Cortex of kidney (tissue), 1 donor: ENCODE data around the gene VWA8.
"Not testable (repeated sequence)": the region's sequence is repeated elsewhere in the genome, so short reads cannot be mapped to it uniquely, and the experiment has no call there.

Experiments used
- DNase-seq: peaks from one replicate; lab custom pipeline; 2025; lab: John Stamatoyannopoulos, UW

VWA8 gene

DNA sequence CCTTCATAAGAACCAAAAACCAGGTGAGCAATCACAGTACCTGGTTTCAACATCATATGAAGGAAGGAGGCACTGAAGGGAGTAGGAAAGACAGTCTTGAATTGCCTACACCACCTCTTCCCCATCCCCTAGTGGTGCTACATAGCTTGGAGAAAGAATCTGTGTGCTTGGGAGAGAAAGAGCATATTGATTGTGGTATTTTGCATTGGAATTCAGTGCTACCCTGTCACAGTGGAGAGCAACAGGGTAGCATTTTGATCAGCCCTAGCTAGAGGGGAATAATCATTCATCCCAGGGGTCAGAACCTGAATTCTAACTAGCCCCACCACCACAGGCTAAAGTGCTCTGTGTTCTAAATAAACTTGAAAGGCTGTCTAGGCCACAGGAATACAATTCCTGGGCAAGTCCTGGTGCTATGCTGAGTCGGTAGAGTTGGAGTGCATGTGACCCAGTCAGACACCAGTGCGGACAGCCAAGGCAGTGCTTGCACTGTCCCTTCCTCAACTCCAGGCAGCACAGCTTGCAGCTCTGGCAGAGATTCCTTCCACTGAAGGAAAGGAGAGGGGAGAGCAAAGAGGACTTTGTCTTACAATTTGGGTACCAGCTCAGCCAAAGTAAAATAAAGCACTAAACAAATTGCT, 158.7 kb downstream of the VWA8 start:
- no peak for DNase-seq

DNA sequence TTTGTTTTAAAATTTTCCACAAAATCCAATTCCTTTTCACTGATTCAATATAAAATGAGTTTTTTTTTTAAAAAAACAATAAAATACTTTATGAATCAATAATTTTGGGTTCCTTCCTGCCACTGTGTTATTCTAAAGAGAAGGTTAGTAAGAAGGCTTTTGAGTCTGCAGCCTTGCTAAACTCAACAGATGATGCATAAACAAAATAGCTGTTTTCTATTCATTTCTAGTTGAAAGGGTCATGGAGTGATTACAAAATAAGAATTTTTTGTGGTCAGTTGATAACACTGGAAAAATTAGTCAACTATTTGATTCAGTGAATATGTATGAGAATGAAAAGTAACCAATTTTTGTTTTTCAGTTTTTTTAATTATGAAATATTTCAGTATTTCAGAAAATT, 169.9 kb downstream of the VWA8 start:
- DNase-seq = no peak

DNA sequence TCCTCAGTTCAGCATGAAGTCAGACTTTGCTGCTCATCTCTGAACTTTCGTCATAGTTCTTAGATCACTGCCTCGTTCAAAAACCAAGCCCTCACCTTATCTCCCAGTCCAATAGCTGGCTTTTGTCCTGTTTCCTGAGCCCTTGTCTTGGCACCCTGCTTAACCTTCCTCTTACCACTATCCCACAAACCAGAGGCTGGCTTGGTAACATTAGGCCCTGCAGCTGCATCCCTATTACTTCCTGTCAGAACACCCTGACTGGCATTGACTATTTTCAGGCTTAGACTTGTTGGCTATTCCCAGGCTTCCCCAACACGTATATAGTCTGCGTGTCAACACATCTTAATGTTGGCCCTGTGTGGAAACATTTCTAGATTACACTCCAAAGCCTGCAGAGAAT, 172.4 kb downstream of the VWA8 start:
- no peak for DNase-seq

DNA sequence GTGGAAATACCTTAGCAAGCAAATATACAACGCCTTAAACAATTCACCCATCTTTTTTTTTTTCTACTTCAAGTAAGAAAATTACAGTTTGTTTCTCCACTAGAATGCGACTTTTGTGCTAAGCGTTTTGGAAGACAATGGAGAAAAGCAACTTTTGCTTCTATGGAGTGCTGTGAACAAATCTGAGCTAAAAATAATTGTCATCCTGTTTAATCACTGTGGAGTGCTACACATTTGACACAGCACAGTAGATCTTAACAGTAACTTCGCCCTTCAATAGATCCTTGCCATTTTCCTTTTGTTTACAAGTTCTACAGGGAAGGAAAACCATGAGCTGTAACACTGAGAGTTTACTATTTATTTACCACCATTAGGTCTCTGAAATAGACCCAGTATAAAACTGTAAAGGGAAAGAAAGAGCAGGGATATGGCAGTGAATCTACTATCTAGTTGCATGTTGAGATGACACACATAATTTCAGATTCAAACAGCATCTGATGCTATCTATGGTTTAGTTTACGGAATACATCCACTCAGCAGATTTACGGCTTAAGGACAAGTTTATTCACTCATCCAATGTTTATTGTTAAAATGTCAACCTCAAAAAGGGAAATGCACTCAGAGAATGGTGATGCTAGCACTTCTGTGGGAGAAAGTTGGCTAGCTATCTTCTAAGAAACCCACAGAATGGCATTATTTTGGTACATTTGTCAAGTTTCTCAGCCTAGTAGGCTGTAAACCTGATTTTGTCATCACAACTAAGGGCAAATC, 175.3 kb downstream of the VWA8 start:
- DNase-seq = no peak

DNA sequence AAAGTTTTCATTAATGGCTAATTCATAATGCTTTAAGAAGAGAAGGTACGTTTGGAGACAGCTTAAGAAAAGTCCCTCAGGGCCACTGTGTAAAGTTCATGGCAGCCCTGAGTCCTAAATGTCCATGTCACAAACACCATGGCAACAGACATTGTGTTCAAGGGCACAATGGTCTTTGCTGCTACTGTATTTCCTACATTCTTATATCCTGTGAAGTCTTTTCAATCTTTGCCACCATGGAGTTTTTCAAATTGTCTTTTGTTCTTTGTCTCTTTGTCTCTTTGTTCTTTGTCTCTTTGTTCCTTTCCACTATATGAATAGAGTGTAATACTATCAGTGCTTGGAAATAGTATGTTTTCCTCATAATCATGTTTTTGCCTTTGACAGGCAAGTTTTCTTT, 178.8 kb downstream of the VWA8 start:
- DNase-seq = no peak

DNA sequence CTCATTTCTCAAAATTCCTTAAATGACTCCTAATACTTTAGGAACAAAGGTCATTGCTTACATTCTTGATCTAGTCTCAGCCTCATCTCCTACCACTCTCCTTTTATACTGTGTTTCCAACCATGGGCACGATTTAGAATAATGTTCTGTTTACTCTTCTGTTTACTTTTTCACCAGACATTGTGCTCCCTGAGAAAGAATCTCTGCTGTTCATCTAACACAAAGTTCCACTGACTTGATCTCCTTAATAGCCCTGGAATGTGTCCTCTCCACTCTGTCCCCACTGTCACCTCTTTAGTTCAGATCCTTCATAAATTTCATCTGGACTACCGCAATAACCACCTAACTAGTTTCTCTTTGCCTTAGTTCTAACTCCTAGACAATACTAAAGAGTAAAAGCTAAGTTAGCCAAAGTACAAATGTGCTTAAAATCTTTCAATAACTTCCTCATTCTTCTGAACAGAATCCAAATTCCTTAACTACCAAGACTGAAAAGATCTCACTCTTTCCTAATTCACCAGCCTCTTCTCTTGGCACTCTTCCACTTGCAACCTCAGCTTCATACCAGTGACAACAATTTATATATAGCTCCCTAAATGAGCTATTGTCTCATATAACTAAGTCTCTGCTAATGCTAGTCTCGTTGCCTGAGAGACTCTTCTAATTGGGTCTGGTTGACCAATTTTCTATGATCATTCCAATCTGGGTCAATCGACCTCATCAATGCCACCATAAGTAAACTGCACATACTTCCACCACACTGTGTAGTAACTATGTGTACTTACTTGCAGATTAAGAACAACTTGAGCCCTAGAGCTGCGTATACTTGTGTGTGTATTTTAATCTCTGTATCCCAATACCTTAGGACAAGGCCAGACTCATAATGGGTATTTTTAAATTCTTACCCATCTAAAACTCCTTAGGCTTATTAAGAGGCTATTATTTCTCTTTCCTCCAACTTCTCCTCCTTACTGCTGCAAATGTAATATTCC, 179.9 kb downstream of the VWA8 start:
- no peak for DNase-seq

DNA sequence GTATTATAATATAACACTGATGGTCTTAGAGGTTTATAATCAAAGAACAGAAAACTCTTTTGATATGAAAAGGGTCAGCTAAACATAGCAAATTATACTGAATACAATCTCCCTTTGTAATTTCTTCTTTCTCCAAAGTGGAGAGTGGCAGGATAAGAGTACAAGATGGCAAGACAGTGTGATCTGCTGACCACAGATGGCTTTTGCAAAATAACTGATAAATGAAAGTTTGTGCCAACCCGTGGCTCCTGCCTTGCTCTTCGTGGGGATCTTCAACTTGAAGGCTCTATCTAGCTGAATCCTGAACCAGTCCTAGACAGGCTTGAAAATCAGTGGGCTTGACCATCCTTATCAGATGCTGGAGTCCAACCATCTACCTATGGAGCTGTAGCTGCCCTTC, 185.7 kb downstream of the VWA8 start:
- DNase-seq = no peak

DNA sequence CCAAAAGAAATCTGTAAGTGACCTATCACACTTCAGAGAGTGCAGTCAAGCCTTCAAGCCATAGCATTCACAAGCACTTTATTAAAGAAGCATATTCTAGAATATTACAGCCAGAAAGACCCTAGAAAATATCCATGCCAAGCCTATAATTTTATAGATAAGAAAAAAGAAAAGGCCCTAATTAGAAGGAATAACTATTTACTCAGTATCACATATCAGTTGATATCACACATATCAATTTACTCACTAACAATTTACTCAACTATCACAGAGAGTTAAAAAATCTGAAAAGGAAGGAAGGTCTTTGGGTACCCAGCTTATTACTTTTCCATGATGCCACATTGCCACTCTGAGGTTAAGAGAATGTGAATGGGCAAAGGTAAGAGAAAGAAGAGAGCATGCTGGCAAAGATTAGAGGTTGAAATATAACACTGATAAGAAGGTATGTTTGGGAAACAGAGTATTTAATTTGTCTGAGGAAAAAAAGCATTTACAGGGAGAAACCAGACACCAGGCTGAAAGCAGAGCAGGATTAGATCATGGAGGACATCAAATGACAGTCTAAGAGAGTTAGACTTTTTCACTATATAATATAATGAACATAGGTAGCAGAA, 186.2 kb downstream of the VWA8 start:
- no peak for DNase-seq

DNA sequence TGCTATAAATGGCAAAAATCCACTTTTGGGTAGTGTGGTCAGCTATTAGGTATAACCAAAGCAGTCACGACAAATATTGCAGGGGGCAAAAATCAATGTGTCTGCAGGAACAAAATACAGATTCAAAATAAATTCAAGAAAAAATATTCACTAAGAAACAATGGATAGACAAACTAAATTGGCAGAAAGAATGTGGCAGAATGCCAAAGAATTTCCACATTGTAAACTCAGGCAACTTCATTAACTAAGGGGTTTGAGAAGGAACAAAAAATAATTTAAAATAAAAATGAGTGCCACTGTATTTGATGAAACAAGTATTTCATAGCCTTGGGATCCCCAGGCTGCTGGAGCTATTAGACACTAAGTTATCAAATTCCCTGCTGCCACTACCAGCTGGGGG, 193.1 kb downstream of the VWA8 start:
- no peak for DNase-seq

DNA sequence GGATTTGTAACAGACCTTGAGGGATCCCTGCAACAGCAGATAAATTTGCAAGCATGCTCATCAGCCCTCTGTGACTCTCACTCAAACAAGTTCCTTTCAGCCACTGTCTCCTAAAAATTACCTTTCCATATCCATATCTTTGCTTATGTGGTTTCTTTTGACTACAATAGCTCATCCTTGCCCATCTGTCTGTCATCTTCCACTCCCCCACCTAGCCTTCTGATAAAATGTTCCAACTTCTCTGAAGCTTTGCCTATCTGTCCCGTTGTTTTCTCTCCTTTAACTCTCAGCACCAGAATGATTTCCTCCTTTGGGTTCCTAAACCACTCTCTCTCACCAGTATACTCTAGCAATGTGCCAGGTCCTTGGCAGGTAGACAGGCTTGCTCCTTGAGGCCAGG, 194.5 kb downstream of the VWA8 start:
- no peak for DNase-seq

DNA sequence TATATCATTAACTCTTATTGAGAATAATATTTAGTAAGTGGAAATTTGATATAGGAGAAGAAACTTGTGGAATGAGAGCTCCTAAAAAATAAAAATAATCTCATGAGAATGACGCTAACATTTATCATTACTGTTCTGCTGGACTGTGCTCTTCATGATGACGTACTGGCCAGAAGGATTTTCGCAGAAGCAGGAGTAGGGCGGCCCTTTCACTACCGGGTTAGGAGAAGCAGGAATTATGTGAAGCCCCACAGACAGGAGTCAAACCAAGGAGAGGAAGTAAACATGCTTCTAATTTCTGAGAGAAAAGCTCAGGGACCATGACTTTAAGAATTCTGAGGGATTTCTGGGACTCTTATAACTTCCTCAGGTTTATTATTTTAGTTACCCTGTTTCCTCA, 195.1 kb downstream of the VWA8 start:
- no peak for DNase-seq

DNA sequence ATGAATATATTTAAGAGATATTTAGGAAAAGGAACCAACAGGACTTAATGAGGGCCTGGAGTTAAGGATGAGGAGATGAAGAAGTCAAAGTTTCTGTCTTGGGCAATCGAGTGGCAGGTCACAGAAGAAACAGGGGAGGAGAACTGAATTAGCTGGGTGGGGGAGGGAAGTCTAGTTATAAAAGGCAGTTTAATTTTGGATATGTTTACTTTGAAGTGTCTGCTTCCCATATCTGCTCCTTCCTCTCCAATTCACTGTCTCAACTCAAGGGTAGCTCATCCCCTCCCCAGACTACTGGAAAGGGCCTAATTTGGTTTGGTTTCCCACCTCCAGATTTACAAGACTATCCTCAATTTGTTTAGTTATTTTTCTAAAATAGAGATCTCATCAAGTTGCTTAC, 195.9 kb downstream of the VWA8 start:
- DNase-seq = no peak

DNA sequence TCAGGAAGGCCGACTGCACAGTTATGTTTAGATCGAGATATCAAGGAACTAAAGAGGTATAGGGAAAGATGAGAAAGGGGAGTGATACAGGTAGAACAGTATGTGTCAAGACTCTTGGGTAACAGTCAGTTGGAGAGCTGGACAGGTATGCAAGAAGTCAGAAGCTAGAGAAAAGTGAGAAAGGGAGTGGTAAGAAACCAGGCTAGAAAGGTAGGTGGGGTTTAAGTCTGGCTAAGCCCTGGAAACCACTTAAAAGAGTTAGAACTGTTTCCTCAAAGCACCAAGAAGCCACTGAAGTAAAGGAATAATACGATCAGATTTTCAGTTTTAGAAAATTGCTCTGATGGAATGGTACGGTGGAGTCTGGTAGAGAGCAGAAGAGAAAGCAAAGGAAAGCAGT, 196.4 kb downstream of the VWA8 start:
- no peak for DNase-seq

DNA sequence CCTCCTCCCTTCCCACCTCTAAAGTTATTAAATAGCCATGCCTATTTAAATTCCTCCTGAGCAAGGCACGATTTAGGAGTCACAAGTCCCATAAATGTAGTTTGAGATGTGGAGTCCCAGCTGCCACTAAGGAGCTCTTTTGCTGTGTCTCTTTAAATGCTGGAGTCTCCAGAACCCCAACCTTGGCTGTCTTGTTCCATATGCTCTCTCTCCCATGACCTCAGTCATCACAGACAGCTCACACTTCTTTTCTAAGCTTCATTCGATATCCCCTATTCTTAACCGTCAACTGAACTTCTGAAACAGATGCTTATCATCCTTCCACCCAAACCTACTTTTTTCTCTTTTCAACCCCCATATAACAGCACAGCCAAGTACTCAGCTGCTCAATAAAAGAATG, 197.1 kb downstream of the VWA8 start:
- no peak for DNase-seq

DNA sequence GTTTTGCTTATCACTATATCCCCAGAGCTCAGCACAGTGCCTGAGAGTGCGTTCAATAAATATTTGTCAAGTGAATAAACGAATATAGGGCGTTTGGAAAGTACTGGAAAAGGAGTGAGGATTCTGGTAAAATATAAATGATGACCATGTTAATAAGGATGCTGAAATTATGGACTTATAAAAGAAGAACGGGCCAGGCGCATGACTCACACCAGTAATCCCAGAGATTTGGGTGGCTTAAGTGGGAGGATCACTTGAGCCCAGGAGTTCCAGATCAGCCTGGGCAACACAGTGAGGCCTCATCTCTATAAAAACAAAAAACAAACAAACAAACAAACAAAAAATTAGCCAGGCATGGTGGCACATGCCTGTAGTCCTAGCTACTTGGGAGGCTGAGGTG, 198.1 kb downstream of the VWA8 start:
- DNase-seq = no peak

DNA sequence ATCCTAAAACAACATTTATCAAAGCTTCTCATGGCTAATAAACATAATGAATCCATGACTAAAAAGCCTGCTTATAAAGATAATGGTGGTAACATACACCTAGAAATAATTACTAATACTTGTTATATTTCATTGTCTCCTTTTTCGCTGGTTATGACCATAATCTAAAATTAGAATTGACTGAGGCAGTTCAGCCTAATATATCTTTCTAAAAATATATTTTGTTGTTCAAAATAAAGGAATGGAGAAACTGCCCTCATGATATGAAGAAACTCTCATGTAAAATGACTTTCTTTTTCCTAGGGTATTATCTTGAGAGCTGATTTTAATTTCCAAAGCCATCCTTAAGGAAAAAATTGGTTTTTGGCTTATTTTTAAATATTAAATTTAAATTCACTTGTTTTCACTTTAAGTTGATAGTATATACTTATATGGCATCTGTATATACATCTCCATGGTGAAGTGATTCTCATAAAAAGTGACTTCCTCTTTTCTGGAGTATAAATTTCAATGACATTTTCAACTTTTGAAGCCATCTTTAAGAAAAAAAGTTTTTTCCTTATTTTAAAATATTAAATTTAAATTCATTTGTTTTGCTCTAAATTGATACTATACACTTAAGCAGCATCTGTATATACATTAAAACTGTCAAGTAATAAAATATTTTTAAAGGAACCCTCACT, 204.6 kb downstream of the VWA8 start:
- no peak for DNase-seq

DNA sequence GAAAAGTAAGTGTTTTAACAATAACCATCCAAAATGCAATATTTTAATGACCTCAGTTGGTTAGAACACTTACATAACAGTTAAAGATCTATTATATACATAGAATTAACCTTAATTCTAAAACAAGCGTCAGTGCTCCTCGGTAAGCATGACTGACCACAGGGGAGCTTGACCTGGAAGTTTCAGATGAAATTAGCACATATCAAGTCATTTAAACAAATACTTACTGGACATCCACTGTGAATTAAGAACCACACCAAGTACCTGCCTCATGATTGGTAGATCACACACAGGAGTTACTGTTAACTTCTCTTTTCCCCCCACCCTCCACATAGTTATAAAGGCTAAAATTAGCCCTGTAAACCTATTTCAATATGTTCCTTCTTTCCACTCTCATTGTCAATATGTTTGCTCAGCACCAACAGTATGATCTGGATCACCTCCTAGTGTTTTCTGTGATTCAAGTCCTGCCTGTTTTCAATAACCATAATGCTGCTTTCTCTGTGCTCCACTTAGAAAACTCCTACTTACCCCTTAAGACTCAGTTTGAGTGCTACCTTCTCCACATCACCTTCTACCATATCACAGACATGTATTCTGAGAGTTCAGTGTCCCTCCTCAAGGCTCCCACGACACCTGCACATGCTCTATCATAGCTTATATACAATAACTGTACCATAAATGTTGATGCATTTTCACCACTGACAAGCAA, 209.0 kb downstream of the VWA8 start:
- no peak for DNase-seq

DNA sequence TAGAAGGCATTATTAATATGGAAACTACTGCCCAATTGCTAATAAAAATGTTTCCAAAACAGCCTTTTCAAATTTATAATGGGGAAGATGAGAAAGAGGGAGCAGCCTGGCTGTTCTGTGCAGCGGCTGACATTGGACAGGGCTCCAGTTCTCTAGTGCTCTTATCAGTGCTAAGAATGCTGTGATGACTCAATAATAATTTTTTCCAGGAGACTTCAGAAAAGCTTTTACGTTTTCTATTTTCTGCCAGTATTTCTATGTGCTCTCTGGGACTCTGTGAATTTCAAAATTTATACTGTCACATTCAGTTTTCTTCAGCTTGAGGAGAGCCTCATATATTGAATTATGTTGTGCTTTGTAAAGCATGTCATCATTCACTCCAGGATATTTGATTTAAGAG, 209.6 kb downstream of the VWA8 start:
- no peak for DNase-seq

DNA sequence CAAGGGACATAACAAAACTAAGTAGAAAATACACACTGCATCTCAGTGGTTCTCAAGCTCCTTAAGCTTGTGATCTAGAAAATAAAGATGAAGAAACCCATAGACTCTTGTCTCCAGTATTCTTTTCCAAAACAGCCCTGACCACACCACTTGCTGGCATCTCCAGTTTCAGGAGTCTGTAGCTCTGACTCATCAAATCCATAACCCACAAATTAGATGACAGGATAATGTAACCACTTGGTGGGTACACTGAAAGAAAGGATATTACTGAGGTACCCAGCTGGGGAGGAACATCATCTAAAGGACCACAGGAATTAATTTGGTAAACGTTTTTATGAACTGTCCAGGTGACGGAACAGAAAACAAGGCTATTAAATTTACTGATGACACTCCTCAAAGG, 214.7 kb downstream of the VWA8 start:
- no peak for DNase-seq

DNA sequence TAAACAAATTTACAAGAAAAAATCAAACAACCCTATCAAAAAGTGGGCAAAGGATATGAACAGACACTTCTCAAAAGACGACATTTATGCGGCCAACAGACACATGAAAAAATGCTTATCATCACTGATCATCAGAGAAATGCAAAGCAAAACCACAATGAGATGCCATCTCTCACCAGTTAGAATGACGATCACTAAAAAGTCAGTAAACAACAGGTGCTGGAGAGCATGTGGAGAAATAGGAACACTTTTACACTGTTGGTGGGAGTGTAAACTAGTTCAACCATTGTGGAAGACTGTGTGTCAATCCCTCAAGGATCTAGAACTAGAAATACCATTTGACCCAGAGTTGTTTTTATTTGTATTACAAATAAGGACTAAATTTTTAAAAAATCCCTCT, 215.4 kb downstream of the VWA8 start:
- not testable (repeated sequence) for DNase-seq

DNA sequence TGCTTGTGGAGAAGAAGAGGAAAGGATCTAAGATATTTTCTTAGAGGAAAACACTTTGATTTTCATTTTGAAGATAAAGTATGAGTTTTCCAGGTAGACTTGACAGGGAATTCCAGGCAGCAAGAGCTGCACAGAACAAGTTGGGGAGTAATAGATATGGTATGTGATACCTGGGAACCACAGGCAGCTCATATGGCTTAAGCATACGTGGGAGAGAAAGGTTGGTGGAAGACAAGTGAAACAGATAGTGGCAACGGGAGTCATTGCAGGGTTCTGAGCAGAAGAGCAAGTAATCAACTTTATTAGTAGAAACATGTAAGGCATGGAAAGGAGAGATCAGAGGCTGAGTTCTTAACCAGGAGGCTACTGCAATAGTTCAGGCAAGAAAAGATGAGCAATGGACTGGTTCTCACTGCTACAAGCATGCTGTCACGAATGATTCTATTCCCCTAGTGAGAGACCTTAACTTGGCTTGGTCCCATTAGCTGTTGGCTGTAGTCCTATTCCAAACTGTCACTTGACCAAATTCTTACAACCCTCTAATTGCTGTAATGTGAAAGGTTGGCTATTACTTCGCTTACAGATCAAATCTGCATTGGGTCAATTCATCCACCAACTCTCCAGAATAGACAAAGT, 217.9 kb downstream of the VWA8 start:
- no peak for DNase-seq
